Measurements from ENCODE around the gene UBTD1. TPM values are rescaled to one million over a fixed set of nuclear protein-coding genes. Genes with fewer than 3 reads are reported as not detected.
A peak's percentile ranks its signal among the peaks of the same experiment; 100 is the strongest.

UBTD1 gene
- 32.5 and 44.4 TPM in 2 replicates for total RNA-seq

- Histone ChIP-seq H3K4me3 (ENCODE audit: low read depth, low read length) (peak within 1 kb of the TSS; percentile 85), H3K27me3 (ENCODE audit: control insufficient read depth, insufficient read depth, low read length) (no peaks in the 10 kb centered on the region), H3K36me3 (ENCODE audit: control insufficient read depth, insufficient read depth, low read length) (no peaks in the 10 kb centered on the region)
- no peak for DNase-seq (ENCODE audit: low read depth)
- no peak for TF ChIP-seq CTCF (IDR thresholded peaks at IDR 0.05; ENCODE audit: insufficient read depth, low read length, poor library complexity, severe bottlenecking)
These were observed at the start of gene UBTD1 for GRCh38 chr10:97498841-97499560. UBTD1 (plus strand) TSS chr10:97498924; CDS start chr10:97499204, 280 bp downstream.

- Histone ChIP-seq H3K4me3 (ENCODE audit: low read depth, low read length) (no peak overlapping the region), H3K27me3 (ENCODE audit: control insufficient read depth, insufficient read depth, low read length) (no peaks in the 10 kb centered on the region), H3K36me3 (ENCODE audit: control insufficient read depth, insufficient read depth, low read length) (no peaks in the 10 kb centered on the region)
- no peak for DNase-seq (ENCODE audit: low read depth)
- TF ChIP-seq CTCF (IDR thresholded peaks at IDR 0.05; ENCODE audit: insufficient read depth, low read length, poor library complexity, severe bottlenecking), result no peak
These were observed 47.9 kb upstream of the UBTD1 start for GRCh38 chr10:97450828-97451227.

- no peak for DNase-seq (ENCODE audit: low read depth)
- no peaks in the 10 kb centered on the region for H3K36me3 ChIP-seq (ENCODE audit: control insufficient read depth, insufficient read depth, low read length)
- TF ChIP-seq CTCF (IDR thresholded peaks at IDR 0.05; ENCODE audit: insufficient read depth, low read length, poor library complexity, severe bottlenecking), result no peak
- H3K27me3 ChIP-seq (ENCODE audit: control insufficient read depth, insufficient read depth, low read length), result no peaks in the 10 kb centered on the region
- H3K4me3 ChIP-seq (ENCODE audit: low read depth, low read length), result no peak overlapping the region
These were observed 47.1 kb upstream of the UBTD1 start for GRCh38 chr10:97451605-97452004.

- DNase-seq (ENCODE audit: low read depth), result no peak
- Histone ChIP-seq H3K27me3 (ENCODE audit: control insufficient read depth, insufficient read depth, low read length) (no peaks in the 10 kb centered on the region), H3K4me3 (ENCODE audit: low read depth, low read length) (no peak overlapping the region), H3K36me3 (ENCODE audit: control insufficient read depth, insufficient read depth, low read length) (no peaks in the 10 kb centered on the region)
- no peak for TF ChIP-seq CTCF (IDR thresholded peaks at IDR 0.05; ENCODE audit: insufficient read depth, low read length, poor library complexity, severe bottlenecking)
These were observed 46.4 kb upstream of the UBTD1 start for GRCh38 chr10:97452352-97452751.

GRCh38 chr10:97454330-97455036 lies 44.2 kb upstream of the UBTD1 start:
- H3K4me3 ChIP-seq (ENCODE audit: low read depth, low read length), result no peak overlapping the region
- no peak for DNase-seq (ENCODE audit: low read depth)
- H3K27me3 ChIP-seq (ENCODE audit: control insufficient read depth, insufficient read depth, low read length), result no peaks in the 10 kb centered on the region
- H3K36me3 ChIP-seq (ENCODE audit: control insufficient read depth, insufficient read depth, low read length), result no peaks in the 10 kb centered on the region
- no peak for TF ChIP-seq CTCF (IDR thresholded peaks at IDR 0.05; ENCODE audit: insufficient read depth, low read length, poor library complexity, severe bottlenecking)

All from kidney epithelial cell (primary cell).